Measurements from ENCODE around the gene CNGA4. TPM values are rescaled to one million over a fixed set of nuclear protein-coding genes. Genes with fewer than 3 reads are reported as not detected.
"Not testable (repeated sequence)": the region's sequence is repeated elsewhere in the genome, so short reads cannot be mapped to it uniquely, and the experiment has no call there.

CNGA4 gene
- polyA plus RNA-seq, 3 donors, result 0.24 to 0.42 (median 0.30) TPM

GRCh38 chr11:6251120-6251733 lies 12.3 kb downstream of the CNGA4 start:
- peak in 10 of 11 donors; percentile 45 to 73 (median 64) for DNase-seq (ENCODE audit: extremely low read depth in 1 of 11, low read depth in 9 of 11, low spot score in 4 of 11)

GRCh38 chr11:6251990-6252473 lies 13.1 kb downstream of the CNGA4 start:
- DNase-seq (ENCODE audit: extremely low read depth in 1 of 11, low read depth in 9 of 11, low spot score in 4 of 11), result no peak

GRCh38 chr11:6253197-6253596 lies 14.3 kb downstream of the CNGA4 start:
- no peak for DNase-seq (ENCODE audit: extremely low read depth in 1 of 11, low read depth in 9 of 11, low spot score in 4 of 11)

GRCh38 chr11:6258141-6258540 lies 19.3 kb downstream of the CNGA4 start:
- no peak for DNase-seq (ENCODE audit: extremely low read depth in 1 of 11, low read depth in 9 of 11, low spot score in 4 of 11)

- DNase-seq (ENCODE audit: extremely low read depth in 1 of 11, low read depth in 9 of 11, low spot score in 4 of 11), result peak in 1 of 11 donors; percentile 6
Observed at GRCh38 chr11:6258571-6259081, 19.7 kb downstream of the CNGA4 start.

GRCh38 chr11:6260207-6260726 lies 21.4 kb downstream of the CNGA4 start:
- DNase-seq (ENCODE audit: extremely low read depth in 1 of 11, low read depth in 9 of 11, low spot score in 4 of 11), result no peak

- no peak for DNase-seq (ENCODE audit: extremely low read depth in 1 of 11, low read depth in 9 of 11, low spot score in 4 of 11)
Observed at GRCh38 chr11:6263662-6264061, 24.8 kb downstream of the CNGA4 start.

GRCh38 chr11:6268820-6269219 lies 29.9 kb downstream of the CNGA4 start:
- DNase-seq (ENCODE audit: extremely low read depth in 1 of 11, low read depth in 9 of 11, low spot score in 4 of 11), result no peak

- no peak for DNase-seq (ENCODE audit: extremely low read depth in 1 of 11, low read depth in 9 of 11, low spot score in 4 of 11)
Observed at GRCh38 chr11:6269994-6270393, 31.1 kb downstream of the CNGA4 start.

GRCh38 chr11:6270584-6271246 lies 31.8 kb downstream of the CNGA4 start:
- DNase-seq (ENCODE audit: extremely low read depth in 1 of 11, low read depth in 9 of 11, low spot score in 4 of 11), result no peak

GRCh38 chr11:6271598-6271997 lies 32.7 kb downstream of the CNGA4 start:
- DNase-seq (ENCODE audit: extremely low read depth in 1 of 11, low read depth in 9 of 11, low spot score in 4 of 11), result no peak

GRCh38 chr11:6273188-6273587 lies 34.3 kb downstream of the CNGA4 start:
- no peak for DNase-seq (ENCODE audit: extremely low read depth in 1 of 11, low read depth in 9 of 11, low spot score in 4 of 11)

- DNase-seq (ENCODE audit: extremely low read depth in 1 of 11, low read depth in 9 of 11, low spot score in 4 of 11), result not testable (repeated sequence)
Observed at GRCh38 chr11:6280809-6281208, 41.9 kb downstream of the CNGA4 start.

GRCh38 chr11:6283453-6284023 lies 44.6 kb downstream of the CNGA4 start:
- DNase-seq (ENCODE audit: extremely low read depth in 1 of 11, low read depth in 9 of 11, low spot score in 4 of 11), result no peak

- DNase-seq (ENCODE audit: extremely low read depth in 1 of 11, low read depth in 9 of 11, low spot score in 4 of 11), result no peak
Observed at GRCh38 chr11:6284250-6284649, 45.4 kb downstream of the CNGA4 start.

- no peak for DNase-seq (ENCODE audit: extremely low read depth in 1 of 11, low read depth in 9 of 11, low spot score in 4 of 11)
Observed at GRCh38 chr11:6285019-6285418, 46.1 kb downstream of the CNGA4 start.
